Fibroblast of the aortic adventitia (primary cell): ENCODE results near the gene MIX23. TPM values are rescaled to one million over a fixed set of nuclear protein-coding genes. Genes with fewer than 3 reads are reported as not detected.

ENCODE experiments used
- DNase-seq: peaks from one replicate; pipeline ENCODE4 v3.0.0-alpha.2; 2010; ENCODE audit warnings: low read depth
- H3K4me3 ChIP-seq: 2 replicates; pipeline ENCODE4 v1.5.1; 2011; ENCODE audit warnings: low read depth, mild to moderate bottlenecking, control low read depth, low read length, moderate library complexity
- total RNA-seq: library from RNA; depleted of rRNA; stranded (reverse); fragments of >200 nt; gene quantifications from 2 replicates; pipeline ENCODE4 v1.2.3, GENCODE V29; 2012; ENCODE audit warnings: low replicate concordance
- TF ChIP-seq, protein P1 (sequence below): IDR thresholded peaks from 2 replicates; pipeline ENCODE4 v1.5.1; 2011; ENCODE audit warnings: mild to moderate bottlenecking, low read length, control low read depth, inconsistent platforms; ENCODE audit not compliant: insufficient read depth

The MIX23 gene
- total RNA-seq, 1 donor = 27.0 TPM

- TF ChIP-seq, protein P1, sequence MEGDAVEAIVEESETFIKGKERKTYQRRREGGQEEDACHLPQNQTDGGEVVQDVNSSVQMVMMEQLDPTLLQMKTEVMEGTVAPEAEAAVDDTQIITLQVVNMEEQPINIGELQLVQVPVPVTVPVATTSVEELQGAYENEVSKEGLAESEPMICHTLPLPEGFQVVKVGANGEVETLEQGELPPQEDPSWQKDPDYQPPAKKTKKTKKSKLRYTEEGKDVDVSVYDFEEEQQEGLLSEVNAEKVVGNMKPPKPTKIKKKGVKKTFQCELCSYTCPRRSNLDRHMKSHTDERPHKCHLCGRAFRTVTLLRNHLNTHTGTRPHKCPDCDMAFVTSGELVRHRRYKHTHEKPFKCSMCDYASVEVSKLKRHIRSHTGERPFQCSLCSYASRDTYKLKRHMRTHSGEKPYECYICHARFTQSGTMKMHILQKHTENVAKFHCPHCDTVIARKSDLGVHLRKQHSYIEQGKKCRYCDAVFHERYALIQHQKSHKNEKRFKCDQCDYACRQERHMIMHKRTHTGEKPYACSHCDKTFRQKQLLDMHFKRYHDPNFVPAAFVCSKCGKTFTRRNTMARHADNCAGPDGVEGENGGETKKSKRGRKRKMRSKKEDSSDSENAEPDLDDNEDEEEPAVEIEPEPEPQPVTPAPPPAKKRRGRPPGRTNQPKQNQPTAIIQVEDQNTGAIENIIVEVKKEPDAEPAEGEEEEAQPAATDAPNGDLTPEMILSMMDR = no peak
- no peak for DNase-seq
- no peak overlapping the region for H3K4me3 ChIP-seq
These were observed 64.4 kb downstream of the MIX23 start for GRCh38 chr3:122318620-122319019.

DNA sequence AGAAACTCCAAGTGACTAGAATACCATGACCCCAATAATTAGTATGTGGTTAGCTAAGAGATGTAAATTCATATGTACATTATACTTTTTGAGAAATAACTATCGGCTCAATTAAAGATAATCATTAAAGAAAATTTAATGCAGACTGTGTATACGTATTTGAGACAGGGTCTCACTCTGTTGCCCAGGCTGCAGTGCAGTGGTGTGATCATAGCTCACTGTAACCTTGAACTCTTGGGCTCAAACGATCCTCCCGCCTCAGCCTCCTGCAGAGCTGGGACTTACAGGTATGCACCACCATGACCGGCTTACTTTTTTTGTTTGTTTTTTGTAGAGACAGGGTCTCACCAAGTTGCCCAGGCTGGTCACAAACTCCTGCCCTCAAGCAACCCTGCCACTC, 66.7 kb downstream of the MIX23 start:
- no peak overlapping the region for H3K4me3 ChIP-seq
- DNase-seq = no peak
- TF ChIP-seq, protein P1 = no peak

- no peak overlapping the region for H3K4me3 ChIP-seq
- TF ChIP-seq, protein P1 = no peak
- DNase-seq = no peak
These were observed 67.4 kb downstream of the MIX23 start for GRCh38 chr3:122315619-122316018.

- no peak overlapping the region for H3K4me3 ChIP-seq
- TF ChIP-seq, protein P1 = no peak
- no peak for DNase-seq
These were observed 68.7 kb downstream of the MIX23 start for GRCh38 chr3:122314228-122314876.

DNA sequence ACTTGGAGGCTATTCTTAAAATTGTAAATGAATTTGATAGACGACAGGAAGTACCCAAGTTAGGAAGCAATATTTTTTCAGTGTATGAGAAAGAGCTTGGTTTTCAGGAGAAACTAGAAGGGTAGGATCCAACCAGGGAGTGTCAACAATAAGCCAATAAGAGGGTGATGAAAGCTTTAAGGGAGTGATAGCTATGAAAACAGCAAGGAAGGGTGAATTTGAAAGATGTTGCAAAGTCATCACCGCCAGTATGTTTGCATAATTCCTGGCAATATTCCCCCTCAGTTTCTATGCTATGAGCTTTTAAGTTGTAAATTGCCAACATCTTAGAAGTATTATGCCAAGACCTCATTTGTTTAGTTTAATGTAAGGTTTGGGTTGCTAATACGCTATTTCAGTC, 69.8 kb downstream of the MIX23 start:
- DNase-seq = peak; percentile 5
- TF ChIP-seq, protein P1 = no peak
- no peak overlapping the region for H3K4me3 ChIP-seq

GRCh38 chr3:122312826-122313225, 70.2 kb downstream of the MIX23 start:
- H3K4me3 ChIP-seq = no peak overlapping the region
- DNase-seq = no peak
- TF ChIP-seq, protein P1 = no peak

DNA sequence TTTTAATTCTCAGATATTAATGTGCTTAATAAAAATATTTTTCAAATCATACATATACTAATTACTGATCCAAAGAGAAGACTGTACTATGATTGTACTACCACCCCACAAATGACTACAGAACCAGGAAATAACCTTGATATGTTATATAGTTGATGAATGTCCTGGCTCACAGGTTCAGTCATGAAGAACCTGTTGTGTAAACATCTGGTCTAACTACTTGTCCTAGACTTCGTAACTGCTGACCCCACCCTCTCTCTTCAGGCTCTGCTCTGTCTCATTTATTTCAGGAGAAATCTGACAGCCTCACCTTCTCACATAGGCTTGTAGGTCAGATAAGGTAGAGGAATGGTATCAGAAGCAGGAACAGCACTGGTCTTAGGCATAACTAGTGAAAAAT, 72.7 kb downstream of the MIX23 start:
- no peak for DNase-seq
- TF ChIP-seq, protein P1 = no peak
- H3K4me3 ChIP-seq = no peak overlapping the region
